Neural progenitor cell (in vitro differentiated cells): Measurements from ENCODE around the gene DNAH10. TPM values are rescaled to one million over a fixed set of nuclear protein-coding genes. Genes with fewer than 3 reads are reported as not detected.

Source experiments
- DNase-seq: peaks from one replicate; pipeline ENCODE4 v3.0.0-alpha.2; 2016; ENCODE audit warnings: low spot score
- H2AFZ ChIP-seq: fragments of 200-600 bp; sonication (generic); replicated peaks from 2 replicates; pipeline ENCODE4 v1.6.1; 2016; ENCODE audit warnings: antibody characterized with exemption
- H3F3A ChIP-seq: fragments of 200-600 bp; sonication (generic); 2 replicates; pipeline ENCODE4 v1.6.1; 2016; ENCODE audit warnings: antibody characterized with exemption, low read depth
- H3K27ac ChIP-seq: fragments of 200-600 bp; sonication (generic); 2 replicates; pipeline ENCODE4 v1.5.1; 2016; ENCODE audit warnings: mild to moderate bottlenecking
- H3K27me3 ChIP-seq: fragments of 200-600 bp; sonication (generic); 2 replicates; pipeline ENCODE4 v1.6.1; 2016; ENCODE audit warnings: mild to moderate bottlenecking, moderate library complexity
- H3K36me3 ChIP-seq: fragments of 200-600 bp; sonication (generic); 2 replicates; pipeline ENCODE4 v1.5.1; 2016
- H3K4me1 ChIP-seq: fragments of 200-600 bp; sonication (generic); 2 replicates; pipeline ENCODE4 v1.6.1; 2016; ENCODE audit warnings: mixed run types
- H3K4me2 ChIP-seq: fragments of 200-600 bp; sonication (generic); 2 replicates; pipeline ENCODE4 v1.6.1; 2016
- H3K4me3 ChIP-seq: fragments of 200-600 bp; sonication (generic); 2 replicates; pipeline ENCODE4 v1.5.1; 2016
- H3K79me2 ChIP-seq: fragments of 200-600 bp; sonication (generic); 2 replicates; pipeline ENCODE4 v1.6.1; 2016; ENCODE audit warnings: low read depth
- H3K9ac ChIP-seq: fragments of 200-600 bp; sonication (generic); 2 replicates; pipeline ENCODE4 v1.6.1; 2016
- H3K9me3 ChIP-seq: fragments of 200-600 bp; sonication (generic); 2 replicates; pipeline ENCODE4 v1.5.1; 2016; ENCODE audit warnings: low read depth
- H4K20me1 ChIP-seq: fragments of 200-600 bp; sonication (generic); 2 replicates; pipeline ENCODE4 v1.6.1; 2016; ENCODE audit warnings: low read depth
- H3K27ac Mint-ChIP-seq: 3 replicates; pipeline ENCODE4 v1.8.0; 2021; ENCODE audit warnings: mixed read lengths
- H3K27me3 Mint-ChIP-seq: 2 replicates; pipeline ENCODE4 v1.8.0; 2022; ENCODE audit warnings: low read depth, mild to moderate bottlenecking, inconsistent platforms, moderate library complexity, mixed read lengths; ENCODE audit not compliant: insufficient read depth
- H3K36me3 Mint-ChIP-seq: 3 replicates; pipeline ENCODE4 v1.8.0; 2021; ENCODE audit warnings: mixed read lengths
- H3K4me1 Mint-ChIP-seq: 3 replicates; pipeline ENCODE4 v1.8.0; 2021; ENCODE audit warnings: mixed read lengths
- H3K4me3 Mint-ChIP-seq: 3 replicates; pipeline ENCODE4 v1.8.0; 2021; ENCODE audit warnings: mild to moderate bottlenecking, moderate library complexity, mixed read lengths
- H3K9me3 Mint-ChIP-seq: 3 replicates; pipeline ENCODE4 v1.8.0; 2020; ENCODE audit warnings: mixed read lengths
- CTCF ChIP-seq: fragments of 200-600 bp; sonication (generic); IDR thresholded peaks from 2 replicates; pipeline ENCODE4 v1.5.1; 2017; ENCODE audit warnings: antibody characterized with exemption, mild to moderate bottlenecking
- EZH2 ChIP-seq: fragments of 200-600 bp; sonication (generic); IDR thresholded peaks from 2 replicates; pipeline ENCODE4 v1.6.1; 2017; ENCODE audit warnings: antibody characterized with exemption, mild to moderate bottlenecking, moderate library complexity
- EZH2phosphoT487 ChIP-seq: fragments of 200-600 bp; sonication (generic); IDR thresholded peaks from 2 replicates; pipeline ENCODE4 v1.6.1; 2017; ENCODE audit warnings: antibody characterized with exemption
- total RNA-seq: library from RNA; depleted of rRNA; stranded (reverse); fragments of >200 nt; gene quantifications from 2 replicates; pipeline ENCODE4 v1.2.3, GENCODE V29; 2015; ENCODE audit warnings: low replicate concordance

DNAH10 gene
- total RNA-seq, 1 donor from 2014 or later, result 0.26 TPM

DNA sequence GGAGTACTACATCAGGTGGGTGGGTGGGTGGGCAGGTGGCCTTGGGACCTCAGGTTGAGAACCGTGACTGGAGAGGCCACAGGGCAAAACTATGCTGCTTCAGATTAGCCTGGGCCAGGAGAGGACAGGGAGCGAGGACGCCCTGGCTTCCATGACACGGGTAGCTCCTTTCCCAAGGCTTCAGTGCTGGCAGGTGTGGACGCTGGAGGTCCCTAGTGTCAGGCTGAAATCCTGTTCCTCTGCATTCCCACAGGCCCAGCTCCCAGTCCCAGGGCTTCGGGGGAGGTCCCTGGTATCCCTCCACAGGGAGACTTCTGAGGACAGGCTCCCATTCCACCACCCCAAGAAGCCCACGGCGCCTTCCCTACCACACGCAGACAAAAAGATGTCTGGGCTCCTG, 178.9 kb downstream of the DNAH10 start:
- no peak overlapping the region for H3K4me3 ChIP-seq
- peaks cover 37% of the 10 kb centered on the region for H3K36me3 Mint-ChIP-seq
- H3K27ac Mint-ChIP-seq, result no peak overlapping the region
- no peak overlapping the region for H3K4me2 ChIP-seq
- no peak overlapping the region for H2AFZ ChIP-seq
- H3F3A ChIP-seq, result no peaks in the 10 kb centered on the region
- H3K4me1 ChIP-seq, result no peaks in the 10 kb centered on the region
- H3K9me3 Mint-ChIP-seq, result peaks cover 5% of the 10 kb centered on the region
- H4K20me1 ChIP-seq, result peaks cover 3% of the 10 kb centered on the region
- no peaks in the 10 kb centered on the region for H3K79me2 ChIP-seq
- H3K27me3 Mint-ChIP-seq, result peaks cover 3% of the 10 kb centered on the region
- H3K4me1 Mint-ChIP-seq, result peaks cover 9% of the 10 kb centered on the region
- H3K9me3 ChIP-seq, result no peaks in the 10 kb centered on the region
- DNase-seq, result no peak
- TF ChIP-seq CTCF (no peak), EZH2 (no peak), EZH2phosphoT487 (no peak)
- no peak overlapping the region for H3K27ac ChIP-seq
- no peak overlapping the region for H3K9ac ChIP-seq
- no peaks in the 10 kb centered on the region for H3K27me3 ChIP-seq
- H3K4me3 Mint-ChIP-seq, result no peak overlapping the region
- H3K36me3 ChIP-seq, result no peaks in the 10 kb centered on the region

DNA sequence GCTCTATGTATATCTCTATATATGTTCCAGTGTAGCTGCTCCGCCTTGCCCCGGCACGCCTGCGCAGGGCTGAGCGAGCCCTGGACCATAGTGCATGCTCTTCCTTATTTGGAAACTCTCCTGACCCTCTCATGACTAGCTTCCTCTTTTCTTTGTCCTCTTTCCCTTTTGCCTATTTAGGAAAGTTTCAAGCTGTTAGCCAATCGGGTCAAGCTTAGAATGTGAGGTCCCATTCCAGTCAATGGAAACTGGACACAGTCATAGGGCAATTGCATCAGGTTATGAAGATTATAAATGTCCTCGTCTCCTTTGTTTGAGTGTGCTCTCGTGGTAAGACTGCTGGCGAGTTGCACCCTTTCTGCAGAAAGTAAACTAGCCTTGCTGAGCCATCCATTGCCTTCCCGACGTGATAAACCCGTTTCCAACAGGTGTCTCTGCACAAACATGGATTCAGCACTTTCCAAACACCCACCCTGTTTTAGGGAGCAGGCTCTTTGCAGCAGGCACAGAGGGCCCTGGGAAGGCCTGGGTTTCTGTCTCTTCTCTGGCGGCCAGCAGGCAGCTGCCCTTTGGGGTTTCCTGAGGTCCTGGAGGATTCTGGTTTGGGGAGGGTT, 179.6 kb downstream of the DNAH10 start:
- Mint-ChIP-seq H3K27ac (no peak overlapping the region), H3K4me3 (no peak overlapping the region), H3K9me3 (peaks cover 5% of the 10 kb centered on the region), H3K36me3 (peaks cover 34% of the 10 kb centered on the region), H3K4me1 (peaks cover 13% of the 10 kb centered on the region), H3K27me3 (peaks cover 2% of the 10 kb centered on the region)
- TF ChIP-seq EZH2, result no peak
- no peak for TF ChIP-seq EZH2phosphoT487
- no peak for TF ChIP-seq CTCF
- Histone ChIP-seq H3K36me3 (no peaks in the 10 kb centered on the region), H3K27ac (no peak overlapping the region), H3K4me1 (no peaks in the 10 kb centered on the region), H3K79me2 (no peaks in the 10 kb centered on the region), H3K9ac (no peak overlapping the region), H3K4me2 (no peak overlapping the region), H2AFZ (no peak overlapping the region), H3F3A (no peaks in the 10 kb centered on the region), H3K4me3 (no peak overlapping the region), H3K27me3 (no peaks in the 10 kb centered on the region), H4K20me1 (peaks cover 3% of the 10 kb centered on the region), H3K9me3 (no peaks in the 10 kb centered on the region)
- DNase-seq, result no peak

DNA sequence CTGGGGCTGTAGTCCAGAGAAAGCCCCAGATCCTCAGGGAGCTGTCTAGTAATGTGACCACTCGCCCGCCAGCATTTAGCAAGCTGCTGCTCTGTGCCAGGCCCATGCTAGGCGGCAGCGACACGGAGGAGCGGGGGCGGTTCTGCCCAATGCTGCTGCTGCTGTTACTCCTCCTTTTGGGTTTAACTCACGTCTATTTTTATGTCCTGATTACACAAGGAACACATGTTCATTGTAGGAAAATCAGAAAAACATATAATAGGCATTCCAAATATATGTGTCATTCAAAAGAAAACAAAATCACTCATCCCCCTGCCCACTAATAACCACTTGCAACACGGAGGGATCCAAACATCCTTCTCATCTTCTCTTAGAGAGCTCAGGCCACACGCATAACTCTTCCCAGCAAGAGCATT, 180.1 kb downstream of the DNAH10 start:
- H3K4me1 ChIP-seq, result no peaks in the 10 kb centered on the region
- no peak overlapping the region for H2AFZ ChIP-seq
- no peaks in the 10 kb centered on the region for H3K79me2 ChIP-seq
- no peak overlapping the region for H3K4me3 ChIP-seq
- Mint-ChIP-seq H3K27me3 (peaks cover 2% of the 10 kb centered on the region), H3K4me1 (peaks cover 13% of the 10 kb centered on the region), H3K27ac (no peak overlapping the region), H3K9me3 (peaks cover 5% of the 10 kb centered on the region), H3K4me3 (no peak overlapping the region), H3K36me3 (peaks cover 33% of the 10 kb centered on the region)
- H3K4me2 ChIP-seq, result no peak overlapping the region
- no peaks in the 10 kb centered on the region for H3K27me3 ChIP-seq
- H3K27ac ChIP-seq, result no peak overlapping the region
- no peaks in the 10 kb centered on the region for H3K36me3 ChIP-seq
- no peak for DNase-seq
- peaks cover 3% of the 10 kb centered on the region for H4K20me1 ChIP-seq
- no peaks in the 10 kb centered on the region for H3K9me3 ChIP-seq
- TF ChIP-seq EZH2, result no peak
- TF ChIP-seq EZH2phosphoT487, result no peak
- TF ChIP-seq CTCF, result no peak
- H3K9ac ChIP-seq, result no peak overlapping the region
- no peaks in the 10 kb centered on the region for H3F3A ChIP-seq
